ENCODE measurements around the gene RUNX1. TPM values are rescaled to one million over a fixed set of nuclear protein-coding genes. Genes with fewer than 3 reads are reported as not detected.

RUNX1 gene
- total and polyA plus RNA-seq, 2 of the 13 experiments (the other 11 are each of a cell fraction or from before 2014, with no cell fraction given) = 5.4 to 6.4 TPM

GRCh38 chr21:35006771-35007170 is 42.3 kb downstream of the RUNX1 start:
- no peak overlapping the region for H3K4me2 ChIP-seq (ENCODE audit: low read depth, low read length)
- H3K4me3 ChIP-seq (replicated peaks in 1 of 3; ENCODE audit: insufficient read depth in 1 of 3, low read depth in 2 of 3, low read length in 3 of 3) = no peak overlapping the region
- BruUV-seq (replicated peaks) = no TSS peak
- H2AFZ ChIP-seq (ENCODE audit: low read length) = no peak overlapping the region
- H3K9ac ChIP-seq (ENCODE audit: insufficient read depth, low read depth, low read length) = no peak overlapping the region
- CTCF ChIA-PET (ENCODE audit: low intra/inter-chr PET ratio, low total read pairs) = no interaction called here
- in situ Hi-C loops (cut with HindIII; ENCODE audit: extremely low pct_ligation_motif_present, low pct_unique_long_range_greater_than_20kb) (no loop called here), intact Hi-C loops (cut with micrococcal nuclease; ENCODE audit: unreplicated experiment) (no loop called here)
- FAIRE-seq (no peak), ATAC-seq (no peak), DNase-seq (ENCODE audit: low spot score) (no peak)
- 50% methylated on average over 3 of the region's 3 CpGs for WGBS (ENCODE audit: low lambda C conversion rate)
- no peaks in the 10 kb centered on the region for H3K9me3 ChIP-seq (ENCODE audit: low read length)
- POLR2A ChIA-PET = no interaction called here
- no peak overlapping the region for H3K27ac ChIP-seq (ENCODE audit: extremely low read length, insufficient read depth, low read length)
- H3K4me1 ChIP-seq (ENCODE audit: insufficient read depth, low read length) = peaks cover 6% of the 10 kb centered on the region; the same call in 1 of the 2 replicates
- H3K27me3 ChIP-seq (ENCODE audit: control insufficient read depth in 1 of 2, insufficient read depth in 2 of 2, low read length in 2 of 2) = no peaks in the 10 kb centered on the region
- TF ChIP-seq CC2D1A (CRISPR knock-in tag; IDR thresholded peaks at IDR 0.05) (no peak), GZF1 (CRISPR knock-in tag; IDR thresholded peaks at IDR 0.05) (no peak), ZNF75D (CRISPR knock-in tag; IDR thresholded peaks at IDR 0.05; ENCODE audit: borderline replicate concordance) (no peak), TFE3 (CRISPR knock-in tag; IDR thresholded peaks at IDR 0.05) (no peak), ZNF33A (CRISPR knock-in tag; IDR thresholded peaks at IDR 0.05; ENCODE audit: borderline replicate concordance) (no peak), POGZ (CRISPR knock-in tag; IDR thresholded peaks at IDR 0.05) (no peak)
- no peaks in the 10 kb centered on the region for H3K79me2 ChIP-seq (ENCODE audit: insufficient read depth, low read length)
- H3K36me3 ChIP-seq (replicated peaks in 1 of 2; ENCODE audit: control insufficient read depth in 1 of 2, insufficient read depth in 2 of 2, low read length in 2 of 2) = no peaks in the 10 kb centered on the region
- H4K20me1 ChIP-seq (ENCODE audit: insufficient read depth, low read length) = no peaks in the 10 kb centered on the region

- FAIRE-seq = no peak
- H3K79me2 ChIP-seq (ENCODE audit: insufficient read depth, low read length) = no peaks in the 10 kb centered on the region
- H3K4me1 ChIP-seq (ENCODE audit: insufficient read depth, low read length) = 0 out of 2 replicates have a peak, but pooled peaks cover under 1% of the 10 kb centered on the region
- no peak overlapping the region for H3K27ac ChIP-seq (ENCODE audit: extremely low read length, insufficient read depth, low read length)
- H3K9me3 ChIP-seq (ENCODE audit: low read length) = no peaks in the 10 kb centered on the region
- no peak overlapping the region for H2AFZ ChIP-seq (ENCODE audit: low read length)
- no TSS peak for BruUV-seq (replicated peaks)
- ATAC-seq = no peak
- in situ Hi-C loops (cut with HindIII; ENCODE audit: extremely low pct_ligation_motif_present, low pct_unique_long_range_greater_than_20kb) (no loop called here), intact Hi-C loops (cut with micrococcal nuclease; ENCODE audit: unreplicated experiment) (no loop called here)
- ChIA-PET POLR2A (no interaction called here), CTCF (ENCODE audit: low intra/inter-chr PET ratio, low total read pairs) (no interaction called here)
- H3K9ac ChIP-seq (ENCODE audit: insufficient read depth, low read depth, low read length) = no peak overlapping the region
- no peak for DNase-seq (ENCODE audit: low spot score)
- no peaks in the 10 kb centered on the region for H3K36me3 ChIP-seq (replicated peaks in 1 of 2; ENCODE audit: control insufficient read depth in 1 of 2, insufficient read depth in 2 of 2, low read length in 2 of 2)
- 88% methylated on average over 3 of the region's 3 CpGs for WGBS (ENCODE audit: low lambda C conversion rate)
- H3K4me3 ChIP-seq (replicated peaks in 1 of 3; ENCODE audit: insufficient read depth in 1 of 3, low read depth in 2 of 3, low read length in 3 of 3) = no peak overlapping the region
- TF ChIP-seq SIX1 (CRISPR knock-in tag; IDR thresholded peaks at IDR 0.05; ENCODE audit: borderline replicate concordance) (no peak), ZNF143 (CRISPR knock-in tag; IDR thresholded peaks at IDR 0.05) (no peak), NFIC (IDR thresholded peaks at IDR 0.05; ENCODE audit: low read length) (no peak), MEIS1 (CRISPR knock-in tag; IDR thresholded peaks at IDR 0.05; ENCODE audit: borderline replicate concordance) (no peak), ZNF337 (CRISPR knock-in tag; IDR thresholded peaks at IDR 0.05; ENCODE audit: borderline replicate concordance, low read depth) (no peak), NFYB (CRISPR knock-in tag; IDR thresholded peaks at IDR 0.05) (no peak), GFI1 (CRISPR knock-in tag; IDR thresholded peaks at IDR 0.05; ENCODE audit: borderline replicate concordance) (no peak), ZNF136 (CRISPR knock-in tag; IDR thresholded peaks at IDR 0.05; ENCODE audit: low read depth) (no peak), SRY (CRISPR knock-in tag; IDR thresholded peaks at IDR 0.05) (no peak), SNAPC5 (CRISPR knock-in tag; IDR thresholded peaks at IDR 0.05; ENCODE audit: borderline replicate concordance) (no peak), NR1H2 (CRISPR knock-in tag; IDR thresholded peaks at IDR 0.05; ENCODE audit: borderline replicate concordance, low read depth) (no peak), TAF1 (CRISPR knock-in tag; IDR thresholded peaks at IDR 0.05) (no peak)
- H4K20me1 ChIP-seq (ENCODE audit: insufficient read depth, low read length) = no peaks in the 10 kb centered on the region
- H3K27me3 ChIP-seq (ENCODE audit: control insufficient read depth in 1 of 2, insufficient read depth in 2 of 2, low read length in 2 of 2) = no peaks in the 10 kb centered on the region
- H3K4me2 ChIP-seq (ENCODE audit: low read depth, low read length) = no peak overlapping the region
Observed at GRCh38 chr21:35006248-35006647, 42.9 kb downstream of the RUNX1 start.

All from HepG2 (cell line).